HepG2 (cell line): ENCODE results near the gene ETFB. TPM values are rescaled to one million over a fixed set of nuclear protein-coding genes. Genes with fewer than 3 reads are reported as not detected.
A peak's percentile ranks its signal among the peaks of the same experiment; 100 is the strongest.

ENCODE experiments used
- ATAC-seq: fragments of 200-7000 bp; cut with Tn5 transposase; 3 replicates; pipeline ENCODE4 v1.9.1; 2020; ENCODE audit warnings: mild to moderate bottlenecking, moderate library complexity
- BruUV-seq: library from RNA; stranded (reverse); fragments of 400-500 nt; replicated peaks from 2 replicates; lab custom pipeline; 2021; lab: Mats Ljungman, UMichigan
- CTCF ChIA-PET: fragments of 300-600 bp; formaldehyde crosslinking; extraction: SDS; loops from one replicate; lab custom pipeline; 2021; ENCODE audit warnings: low total read pairs, inconsistent platforms, low intra/inter-chr PET ratio; lab: Yijun Ruan, JAX
- POLR2A ChIA-PET: fragments of 350-600 bp; sonication (Branson Sonifier 250); formaldehyde crosslinking; loops from one replicate; lab custom pipeline; 2020; ENCODE audit warnings: antibody characterized with exemption, inconsistent platforms; lab: Yijun Ruan, JAX
- DNase-seq: peaks from one replicate; pipeline ENCODE4 v3.0.0-alpha.2; 2015; ENCODE audit warnings: low spot score
- FAIRE-seq: peaks from 3 replicates; lab custom pipeline; 2011; peaks lifted over from hg19 to GRCh38; lab: Jason Lieb, UNC
- H2AFZ ChIP-seq: one replicate; pipeline ENCODE4 v1.6.1; 2011; ENCODE audit warnings: low read length, inconsistent platforms
- H3K27ac ChIP-seq: fragments of 300-600 bp; 3 replicates; pipeline ENCODE4 v1.8.0; 2011; ENCODE audit warnings: mixed run types, mild to moderate bottlenecking, mixed read lengths, low read length, inconsistent platforms; ENCODE audit not compliant: insufficient read depth; ENCODE audit errors: extremely low read length
- H3K27me3 ChIP-seq, 2 experiments: fragments of 200-600 bp in 1 of 2; 2 replicates in 1 of 2; 3 replicates in 1 of 2; pipeline versions ENCODE4 v1.6.0 to v1.8.0; 2011; ENCODE audit warnings: low read length in 2 of 2, mild to moderate bottlenecking in 2 of 2, moderate library complexity in 2 of 2, inconsistent platforms in 1 of 2; ENCODE audit not compliant: insufficient read depth in 2 of 2, control insufficient read depth in 1 of 2
- H3K36me3 ChIP-seq, 2 experiments: fragments of 200-600 bp in 1 of 2; replicated peaks in 1 of 2; 2 replicates in 1 of 2; 3 replicates in 1 of 2; pipeline versions ENCODE4 v1.5.1 to v1.8.0; 2011; ENCODE audit warnings: low read length in 2 of 2, inconsistent platforms in 1 of 2; ENCODE audit not compliant: insufficient read depth in 2 of 2, control insufficient read depth in 1 of 2
- H3K4me1 ChIP-seq: 2 replicates; pipeline ENCODE4 v1.5.1; 2012; ENCODE audit warnings: low read length, inconsistent platforms; ENCODE audit not compliant: insufficient read depth
- H3K4me2 ChIP-seq: 2 replicates; pipeline ENCODE4 v1.6.0; 2011; ENCODE audit warnings: low read depth, low read length, inconsistent platforms
- H3K4me3 ChIP-seq, 3 experiments: fragments of 200-600 bp in 1 of 3; sonication (generic), shearing (Covaris generic) in 1 of 3; replicated peaks in 1 of 3; 2 replicates each; pipeline ENCODE4 v1.5.1; 2011 to 2016; ENCODE audit warnings: low read length in 3 of 3, inconsistent platforms in 2 of 3, low read depth in 2 of 3, mild to moderate bottlenecking in 2 of 3, control low read depth in 1 of 3, mixed read lengths in 1 of 3; ENCODE audit not compliant: insufficient read depth in 1 of 3
- H3K79me2 ChIP-seq: one replicate; pipeline ENCODE4 v1.6.1; 2011; ENCODE audit warnings: low read length, inconsistent platforms; ENCODE audit not compliant: insufficient read depth
- H3K9ac ChIP-seq: 2 replicates; pipeline ENCODE4 v1.6.0; 2011; ENCODE audit warnings: mild to moderate bottlenecking, low read depth, low read length, inconsistent platforms; ENCODE audit not compliant: insufficient read depth
- H3K9me3 ChIP-seq: 2 replicates; pipeline ENCODE4 v1.5.1; 2012; ENCODE audit warnings: mild to moderate bottlenecking, low read length
- H4K20me1 ChIP-seq: 2 replicates; pipeline ENCODE4 v1.6.0; 2011; ENCODE audit warnings: inconsistent platforms, mild to moderate bottlenecking, low read length, moderate library complexity; ENCODE audit not compliant: insufficient read depth
- AGO1 ChIP-seq: fragments of 200-400 bp; formaldehyde crosslinking; IDR thresholded peaks from 2 replicates; pipeline ENCODE4 v1.6.1; 2017; ENCODE audit warnings: mild to moderate bottlenecking, low read depth, low read length, moderate library complexity; ENCODE audit not compliant: poor library complexity, severe bottlenecking
- DMAP1 ChIP-seq: IDR thresholded peaks from 2 replicates; pipeline ENCODE4 v1.6.1; 2016
- GLI4 ChIP-seq: sonication (generic); formaldehyde crosslinking; IDR thresholded peaks from 2 replicates; pipeline ENCODE4 v1.5.1; 2020; ENCODE audit warnings: missing genetic modification reagents, mild to moderate bottlenecking, moderate library complexity, borderline replicate concordance
- PTBP1 ChIP-seq: fragments of 200-400 bp; formaldehyde crosslinking; IDR thresholded peaks from 2 replicates; pipeline ENCODE4 v1.6.1; 2018; ENCODE audit warnings: low read length, low read depth; ENCODE audit not compliant: poor library complexity, severe bottlenecking
- RARG ChIP-seq: sonication (generic); formaldehyde crosslinking; IDR thresholded peaks from 2 replicates; pipeline ENCODE4 v1.4.0; 2020; ENCODE audit warnings: low read depth, mild to moderate bottlenecking, missing genetic modification reagents
- SNRNP70 ChIP-seq: fragments of 200-400 bp; formaldehyde crosslinking; IDR thresholded peaks from 2 replicates; pipeline ENCODE4 v1.6.1; 2017; ENCODE audit warnings: mild to moderate bottlenecking, low read depth, low read length, moderate library complexity
- WGBS: methylation state at CpG from one replicate; pipeline ENCODE4 v1.1.6; 2017; ENCODE audit warnings: low lambda C conversion rate; 5-methylcytosine and 5-hydroxymethylcytosine counted together
- in situ Hi-C: cut with HindIII; loops from 2 replicates; pipeline ENCODE4 v1.10.0; 2017; ENCODE audit warnings: low pct_unique_long_range_greater_than_20kb; ENCODE audit not compliant: extremely low pct_ligation_motif_present
- intact Hi-C: fragments of 100-400 bp; cut with micrococcal nuclease; formaldehyde crosslinking; loops from one replicate; pipeline ENCODE4 v1.10.0; 2022; ENCODE audit not compliant: unreplicated experiment
- polyA plus RNA-seq, 8 experiments: library from polyadenylated mRNA; depleted of rRNA in 3 of 8; stranded (reverse) in 7 of 8; unstranded in 1 of 8; fragments of >200 nt; fragmentation: Illumina TruSeq in 4 of 8; extraction: Trizol in 4 of 8; gene quantifications; 2 replicates each; pipeline versions ENCODE4 v1.2.1 to v1.2.3, GENCODE V29; 2011 to 2016; ENCODE audit warnings: low read depth in 4 of 8, missing spikeins in 1 of 8, mixed read lengths in 1 of 8; ENCODE audit not compliant: insufficient read depth in 1 of 8
- total RNA-seq, 5 experiments: library from RNA; depleted of rRNA; stranded (reverse); fragments of >200 nt; fragmentation: Illumina TruSeq; extraction: Trizol; gene quantifications; 2 replicates each; pipeline ENCODE4 v1.2.3, GENCODE V29; 2016; ENCODE audit warnings: low read depth in 1 of 5
- TF ChIP-seq, protein P1 (sequence below): sonication (generic); formaldehyde crosslinking; IDR thresholded peaks from 2 replicates; pipeline ENCODE4 v1.4.0; 2020; ENCODE audit warnings: missing genetic modification reagents, low read depth, mild to moderate bottlenecking, borderline replicate concordance
- TF ChIP-seq, protein P2 (sequence below): sonication (generic); formaldehyde crosslinking; IDR thresholded peaks from 2 replicates; pipeline ENCODE4 v1.5.1; 2020; ENCODE audit warnings: mild to moderate bottlenecking, missing genetic modification reagents, moderate library complexity
- TF ChIP-seq, protein P3 (sequence below): sonication (generic); formaldehyde crosslinking; IDR thresholded peaks from 2 replicates; pipeline ENCODE4 v1.4.0; 2020; ENCODE audit warnings: missing genetic modification reagents, borderline replicate concordance
- TF ChIP-seq, protein P4 (sequence below): sonication (generic); formaldehyde crosslinking; IDR thresholded peaks from 2 replicates; pipeline ENCODE4 v1.4.0; 2020; ENCODE audit warnings: mild to moderate bottlenecking, missing genetic modification reagents, borderline replicate concordance

ETFB gene
- total and polyA plus RNA-seq, 2 of the 13 experiments (the other 11 are each of a cell fraction or from before 2014, with no cell fraction given): 678 to 1,314 TPM

DNA sequence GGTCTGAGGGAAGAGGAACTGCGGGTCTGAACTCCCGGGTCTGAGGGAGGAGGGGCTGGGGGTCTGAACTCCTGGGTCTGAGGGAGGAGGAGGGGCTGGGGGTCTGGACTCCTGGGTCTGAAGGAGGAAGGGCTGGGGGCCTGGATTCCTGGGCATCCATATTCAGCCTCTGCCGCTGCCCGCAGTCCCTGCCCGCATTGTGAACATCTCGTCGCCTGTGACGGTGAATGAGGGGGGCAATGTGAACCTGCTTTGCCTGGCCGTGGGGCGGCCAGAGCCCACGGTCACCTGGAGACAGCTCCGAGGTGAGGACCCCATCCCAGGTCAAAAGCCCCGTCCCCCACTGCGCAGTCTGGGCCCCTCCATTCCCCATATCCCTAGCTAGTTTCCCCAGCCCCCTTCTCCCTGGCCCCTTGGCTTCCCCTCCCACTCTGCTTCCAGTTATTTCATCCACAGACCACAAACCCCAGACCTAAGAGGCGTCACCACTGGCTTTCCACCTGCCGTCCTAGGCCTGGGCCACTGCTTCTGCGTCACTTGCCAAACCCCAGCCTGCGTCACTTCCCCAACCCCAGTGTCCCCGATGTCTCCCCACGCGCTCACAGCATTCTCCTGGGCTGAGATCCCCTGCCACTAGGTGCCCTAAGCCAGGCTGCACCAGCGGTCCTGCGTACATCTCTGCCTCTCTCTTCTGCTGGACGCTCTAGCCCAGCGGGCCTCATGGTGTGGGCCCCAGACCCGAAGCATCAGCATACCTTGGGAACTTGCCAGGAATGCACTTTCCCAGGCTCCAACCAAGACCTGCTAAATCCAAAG, 40.8 kb downstream of the ETFB start:
- Histone ChIP-seq H3K4me3 (no peak overlapping the region), H4K20me1 (no peaks in the 10 kb centered on the region), H3K9ac (no peak overlapping the region), H2AFZ (no peak overlapping the region), H3K4me1 (peaks cover 20% of the 10 kb centered on the region), H3K79me2 (no peaks in the 10 kb centered on the region), H3K36me3 (peaks cover 0 to 3% of the 10 kb centered on the region in 2 experiments; a peak in 1 of 5 replicates), H3K27me3 (peaks cover 8 to 44% of the 10 kb centered on the region in 2 experiments; a peak in 4 of 5 replicates), H3K9me3 (no peaks in the 10 kb centered on the region), H3K27ac (no peak overlapping the region), H3K4me2 (no peak overlapping the region)
- POLR2A ChIA-PET: interaction anchor here (1.3 kb wide), 1 partner anchor 40 kb away, joined by 3 read pairs; the partner anchor contains the start of gene ETFB
- ATAC-seq (peak; percentile 25), DNase-seq (no peak), FAIRE-seq (no peak)
- BruUV-seq: no TSS peak
- 22% methylated on average over 14 of the region's 26 CpGs for WGBS
- intact Hi-C loops (no loop called here), in situ Hi-C loops (no loop called here)
- CTCF ChIA-PET: no interaction called here
- TF ChIP-seq RARG (CRISPR knock-in tag) (no peak), SNRNP70 (no peak), DMAP1 (no peak), GLI4 (CRISPR knock-in tag) (no peak), AGO1 (peak; percentile 93), PTBP1 (no peak)
- TF ChIP-seq, protein P1, sequence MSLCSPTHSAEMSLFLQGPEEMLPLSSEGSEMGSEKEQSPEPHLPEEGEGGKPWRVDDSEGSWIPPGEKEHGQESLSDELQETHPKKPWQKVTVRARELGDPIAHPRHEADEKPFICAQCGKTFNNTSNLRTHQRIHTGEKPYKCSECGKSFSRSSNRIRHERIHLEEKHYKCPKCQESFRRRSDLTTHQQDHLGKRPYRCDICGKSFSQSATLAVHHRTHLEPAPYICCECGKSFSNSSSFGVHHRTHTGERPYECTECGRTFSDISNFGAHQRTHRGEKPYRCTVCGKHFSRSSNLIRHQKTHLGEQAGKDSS (CRISPR knock-in tag): no peak
- TF ChIP-seq, protein P2, sequence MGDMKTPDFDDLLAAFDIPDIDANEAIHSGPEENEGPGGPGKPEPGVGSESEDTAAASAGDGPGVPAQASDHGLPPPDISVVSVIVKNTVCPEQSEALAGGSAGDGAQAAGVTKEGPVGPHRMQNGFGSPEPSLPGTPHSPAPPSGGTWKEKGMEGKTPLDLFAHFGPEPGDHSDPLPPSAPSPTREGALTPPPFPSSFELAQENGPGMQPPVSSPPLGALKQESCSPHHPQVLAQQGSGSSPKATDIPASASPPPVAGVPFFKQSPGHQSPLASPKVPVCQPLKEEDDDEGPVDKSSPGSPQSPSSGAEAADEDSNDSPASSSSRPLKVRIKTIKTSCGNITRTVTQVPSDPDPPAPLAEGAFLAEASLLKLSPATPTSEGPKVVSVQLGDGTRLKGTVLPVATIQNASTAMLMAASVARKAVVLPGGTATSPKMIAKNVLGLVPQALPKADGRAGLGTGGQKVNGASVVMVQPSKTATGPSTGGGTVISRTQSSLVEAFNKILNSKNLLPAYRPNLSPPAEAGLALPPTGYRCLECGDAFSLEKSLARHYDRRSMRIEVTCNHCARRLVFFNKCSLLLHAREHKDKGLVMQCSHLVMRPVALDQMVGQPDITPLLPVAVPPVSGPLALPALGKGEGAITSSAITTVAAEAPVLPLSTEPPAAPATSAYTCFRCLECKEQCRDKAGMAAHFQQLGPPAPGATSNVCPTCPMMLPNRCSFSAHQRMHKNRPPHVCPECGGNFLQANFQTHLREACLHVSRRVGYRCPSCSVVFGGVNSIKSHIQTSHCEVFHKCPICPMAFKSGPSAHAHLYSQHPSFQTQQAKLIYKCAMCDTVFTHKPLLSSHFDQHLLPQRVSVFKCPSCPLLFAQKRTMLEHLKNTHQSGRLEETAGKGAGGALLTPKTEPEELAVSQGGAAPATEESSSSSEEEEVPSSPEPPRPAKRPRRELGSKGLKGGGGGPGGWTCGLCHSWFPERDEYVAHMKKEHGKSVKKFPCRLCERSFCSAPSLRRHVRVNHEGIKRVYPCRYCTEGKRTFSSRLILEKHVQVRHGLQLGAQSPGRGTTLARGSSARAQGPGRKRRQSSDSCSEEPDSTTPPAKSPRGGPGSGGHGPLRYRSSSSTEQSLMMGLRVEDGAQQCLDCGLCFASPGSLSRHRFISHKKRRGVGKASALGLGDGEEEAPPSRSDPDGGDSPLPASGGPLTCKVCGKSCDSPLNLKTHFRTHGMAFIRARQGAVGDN (CRISPR knock-in tag): peak; percentile 17; the same call in 1 of the 2 replicates
- TF ChIP-seq, protein P3, sequence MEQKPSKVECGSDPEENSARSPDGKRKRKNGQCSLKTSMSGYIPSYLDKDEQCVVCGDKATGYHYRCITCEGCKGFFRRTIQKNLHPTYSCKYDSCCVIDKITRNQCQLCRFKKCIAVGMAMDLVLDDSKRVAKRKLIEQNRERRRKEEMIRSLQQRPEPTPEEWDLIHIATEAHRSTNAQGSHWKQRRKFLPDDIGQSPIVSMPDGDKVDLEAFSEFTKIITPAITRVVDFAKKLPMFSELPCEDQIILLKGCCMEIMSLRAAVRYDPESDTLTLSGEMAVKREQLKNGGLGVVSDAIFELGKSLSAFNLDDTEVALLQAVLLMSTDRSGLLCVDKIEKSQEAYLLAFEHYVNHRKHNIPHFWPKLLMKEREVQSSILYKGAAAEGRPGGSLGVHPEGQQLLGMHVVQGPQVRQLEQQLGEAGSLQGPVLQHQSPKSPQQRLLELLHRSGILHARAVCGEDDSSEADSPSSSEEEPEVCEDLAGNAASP (CRISPR knock-in tag): no peak
- TF ChIP-seq, protein P4, sequence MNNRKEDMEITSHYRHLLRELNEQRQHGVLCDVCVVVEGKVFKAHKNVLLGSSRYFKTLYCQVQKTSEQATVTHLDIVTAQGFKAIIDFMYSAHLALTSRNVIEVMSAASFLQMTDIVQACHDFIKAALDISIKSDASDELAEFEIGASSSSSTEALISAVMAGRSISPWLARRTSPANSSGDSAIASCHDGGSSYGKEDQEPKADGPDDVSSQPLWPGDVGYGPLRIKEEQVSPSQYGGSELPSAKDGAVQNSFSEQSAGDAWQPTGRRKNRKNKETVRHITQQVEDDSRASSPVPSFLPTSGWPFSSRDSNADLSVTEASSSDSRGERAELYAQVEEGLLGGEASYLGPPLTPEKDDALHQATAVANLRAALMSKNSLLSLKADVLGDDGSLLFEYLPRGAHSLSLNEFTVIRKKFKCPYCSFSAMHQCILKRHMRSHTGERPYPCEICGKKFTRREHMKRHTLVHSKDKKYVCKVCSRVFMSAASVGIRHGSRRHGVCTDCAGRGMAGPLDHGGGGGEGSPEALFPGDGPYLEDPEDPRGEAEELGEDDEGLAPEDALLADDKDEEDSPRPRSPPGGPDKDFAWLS (CRISPR knock-in tag): no peak
